ENCODE data around the gene GAK.
A peak's percentile ranks its signal among the peaks of the same experiment; 100 is the strongest.

GAK gene

DNA sequence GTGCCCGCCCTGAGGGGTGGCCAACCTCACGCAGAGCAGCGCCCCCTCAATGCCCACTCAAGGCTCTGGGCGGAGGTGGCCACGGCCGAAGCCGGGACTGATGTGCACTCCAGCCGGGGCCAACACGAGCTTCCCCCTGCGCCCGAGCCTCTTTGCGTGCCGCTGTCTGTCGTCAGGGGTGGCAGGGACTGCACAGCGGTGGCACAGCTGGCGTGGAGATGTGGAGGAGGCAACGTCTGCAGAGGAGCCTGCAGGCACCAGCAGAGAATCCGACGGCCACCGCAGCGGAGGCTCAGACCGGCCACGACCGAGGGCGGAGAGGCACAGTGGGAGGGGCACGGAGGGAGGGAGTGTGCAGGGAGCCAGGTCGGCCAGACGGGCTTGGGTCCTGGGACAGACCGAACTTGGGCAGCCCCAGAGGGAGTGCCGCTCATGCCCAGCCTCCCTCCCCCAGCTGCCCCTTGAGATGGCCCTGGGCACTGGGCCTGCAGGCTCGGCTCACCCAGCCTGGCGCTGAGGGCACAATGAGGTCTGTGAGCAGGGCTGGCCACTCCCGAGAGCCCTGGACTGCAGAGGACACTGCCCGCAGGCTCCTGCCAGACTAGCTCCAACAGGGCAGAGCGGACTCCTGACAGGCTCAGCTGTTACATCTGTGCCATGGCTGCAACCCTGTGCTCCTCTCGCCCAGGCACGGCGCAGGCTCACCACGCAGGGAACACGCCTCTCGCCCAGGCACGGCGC, 59.7 kb downstream of the GAK start:
- no peak overlapping the region for H3K9ac ChIP-seq (ENCODE audit: low read length in 5 of 5)
- peaks cover 0 to 14% (median 11%) of the 10 kb centered on the region in 5 donors for H3K4me1 ChIP-seq (ENCODE audit: control insufficient read depth in 5 of 5, insufficient read depth in 5 of 5, low read length in 5 of 5)
- H3K27me3 ChIP-seq (ENCODE audit: control insufficient read depth in 5 of 5, insufficient read depth in 4 of 5, low read length in 5 of 5), result no peaks in the 10 kb centered on the region
- peak overlapping the region in 1 of 5 donors; percentile 11 for H3K4me3 ChIP-seq (ENCODE audit: low read depth in 1 of 5, low read length in 5 of 5)
- no peaks in the 10 kb centered on the region for H3K9me3 ChIP-seq (ENCODE audit: control insufficient read depth in 5 of 5, low read length in 5 of 5)
- peaks cover 0 to 97% (median 79%) of the 10 kb centered on the region in 5 donors for H3K36me3 ChIP-seq (ENCODE audit: control insufficient read depth in 5 of 5, insufficient read depth in 5 of 5, low read length in 5 of 5)
- no peak overlapping the region for H3K27ac ChIP-seq (ENCODE audit: low read depth, low read length)

DNA sequence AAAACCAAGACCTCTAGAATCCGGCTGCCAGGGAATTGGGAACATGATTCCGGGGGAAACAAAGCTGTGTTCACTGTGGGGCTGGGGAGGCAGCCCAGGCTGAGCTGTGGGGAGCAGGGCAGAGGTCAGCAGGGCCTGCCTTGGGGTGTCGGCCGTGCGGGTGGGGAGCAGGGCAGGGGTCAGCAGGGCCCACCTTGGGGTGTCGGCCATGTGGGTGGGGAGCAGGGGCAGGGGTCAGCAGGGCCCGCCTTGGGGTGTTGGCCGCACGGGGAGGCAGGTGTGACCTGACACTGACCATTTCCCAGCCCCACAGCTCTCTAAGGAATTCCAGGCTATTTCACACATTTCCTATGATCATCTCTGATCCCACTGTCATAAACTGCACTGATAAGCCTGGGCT, 60.6 kb downstream of the GAK start:
- Histone ChIP-seq H3K36me3 (ENCODE audit: control insufficient read depth in 5 of 5, insufficient read depth in 5 of 5, low read length in 5 of 5) (peaks cover 0 to 97% (median 80%) of the 10 kb centered on the region in 5 donors), H3K27me3 (ENCODE audit: control insufficient read depth in 5 of 5, insufficient read depth in 4 of 5, low read length in 5 of 5) (no peaks in the 10 kb centered on the region), H3K27ac (ENCODE audit: low read depth, low read length) (no peak overlapping the region), H3K9ac (ENCODE audit: low read length in 5 of 5) (no peak overlapping the region), H3K9me3 (ENCODE audit: control insufficient read depth in 5 of 5, low read length in 5 of 5) (no peaks in the 10 kb centered on the region), H3K4me1 (ENCODE audit: control insufficient read depth in 5 of 5, insufficient read depth in 5 of 5, low read length in 5 of 5) (peaks cover 0 to 14% (median 11%) of the 10 kb centered on the region in 5 donors), H3K4me3 (ENCODE audit: low read depth in 1 of 5, low read length in 5 of 5) (no peak overlapping the region)

DNA sequence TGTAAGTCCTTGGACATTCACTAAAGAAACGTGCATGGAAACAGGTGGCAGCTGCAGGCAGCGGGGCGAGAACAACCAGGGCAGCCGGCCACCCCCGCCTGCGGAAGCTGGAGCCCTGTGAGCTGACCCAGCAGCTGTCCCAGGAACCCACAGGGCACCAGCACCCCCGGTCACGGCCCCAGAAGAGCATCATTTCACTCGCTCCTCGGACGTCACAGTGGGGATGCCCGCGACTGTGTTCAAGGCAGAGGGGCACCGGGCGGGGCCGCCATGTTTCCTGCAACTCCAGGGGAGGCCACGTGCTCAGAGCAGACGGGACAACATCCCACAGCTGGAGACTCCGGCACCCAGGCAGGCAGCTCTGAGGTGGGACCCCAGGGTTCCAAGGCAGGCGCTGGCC, 61.2 kb downstream of the GAK start:
- H3K27ac ChIP-seq (ENCODE audit: low read depth, low read length), result no peak overlapping the region
- H3K36me3 ChIP-seq (ENCODE audit: control insufficient read depth in 5 of 5, insufficient read depth in 5 of 5, low read length in 5 of 5), result peaks cover 0 to 97% (median 80%) of the 10 kb centered on the region in 5 donors

DNA sequence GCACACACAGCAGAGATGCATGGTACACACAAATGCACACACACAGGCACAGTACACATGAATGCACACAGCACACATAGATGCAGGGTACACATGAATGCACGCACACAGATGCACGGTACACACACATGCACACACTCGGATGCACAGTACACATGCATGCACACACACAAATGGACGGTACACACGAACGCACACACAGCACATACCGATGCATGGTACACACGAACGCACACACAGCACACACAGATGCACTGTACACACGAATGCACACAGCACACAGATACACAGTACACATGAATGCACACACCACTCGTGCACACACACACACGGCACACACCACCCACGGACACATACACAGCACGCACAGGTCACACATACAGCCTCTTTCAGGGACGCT, 62.3 kb downstream of the GAK start:
- Histone ChIP-seq H3K9me3 (ENCODE audit: control insufficient read depth in 5 of 5, low read length in 5 of 5) (no peaks in the 10 kb centered on the region), H3K4me1 (ENCODE audit: control insufficient read depth in 5 of 5, insufficient read depth in 5 of 5, low read length in 5 of 5) (peaks cover 0 to 14% (median 11%) of the 10 kb centered on the region in 5 donors), H3K4me3 (ENCODE audit: low read depth in 1 of 5, low read length in 5 of 5) (no peak overlapping the region), H3K36me3 (ENCODE audit: control insufficient read depth in 5 of 5, insufficient read depth in 5 of 5, low read length in 5 of 5) (peaks cover 0 to 97% (median 84%) of the 10 kb centered on the region in 5 donors), H3K9ac (ENCODE audit: low read length in 5 of 5) (no peak overlapping the region), H3K27me3 (ENCODE audit: control insufficient read depth in 5 of 5, insufficient read depth in 4 of 5, low read length in 5 of 5) (no peaks in the 10 kb centered on the region), H3K27ac (ENCODE audit: low read depth, low read length) (no peak overlapping the region)

More for the DNA sequence above, 61.2 kb downstream of the GAK start:
- Histone ChIP-seq H3K27me3 (ENCODE audit: control insufficient read depth in 5 of 5, insufficient read depth in 4 of 5, low read length in 5 of 5) (no peaks in the 10 kb centered on the region), H3K4me3 (ENCODE audit: low read depth in 1 of 5, low read length in 5 of 5) (no peak overlapping the region), H3K9me3 (ENCODE audit: control insufficient read depth in 5 of 5, low read length in 5 of 5) (no peaks in the 10 kb centered on the region), H3K9ac (ENCODE audit: low read length in 5 of 5) (no peak overlapping the region), H3K4me1 (ENCODE audit: control insufficient read depth in 5 of 5, insufficient read depth in 5 of 5, low read length in 5 of 5) (peaks cover 0 to 14% (median 11%) of the 10 kb centered on the region in 5 donors)

DNA sequence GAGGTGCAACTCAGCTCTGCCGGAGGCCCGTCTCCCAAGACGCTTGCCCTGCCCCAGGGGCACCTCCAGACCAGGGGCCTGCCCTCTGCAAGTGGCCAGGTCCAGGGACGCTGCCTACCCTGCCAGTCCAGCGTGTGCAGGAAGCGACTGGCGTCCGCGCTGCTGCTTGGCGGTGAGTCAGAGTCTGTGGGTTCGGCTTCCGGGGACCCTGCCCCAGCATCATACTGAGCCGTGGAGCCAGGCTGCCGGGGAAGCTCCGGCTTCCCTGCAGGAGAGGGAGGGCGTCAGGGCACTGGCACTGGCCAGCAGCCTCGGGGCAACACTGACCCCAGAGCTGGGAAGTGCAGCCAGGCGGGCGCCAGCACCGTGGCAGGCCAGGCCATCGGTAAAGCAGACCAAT, 63.7 kb downstream of the GAK start:
- H3K9me3 ChIP-seq (ENCODE audit: control insufficient read depth in 5 of 5, low read length in 5 of 5), result no peaks in the 10 kb centered on the region
- no peaks in the 10 kb centered on the region for H3K27me3 ChIP-seq (ENCODE audit: control insufficient read depth in 5 of 5, insufficient read depth in 4 of 5, low read length in 5 of 5)
- H3K27ac ChIP-seq (ENCODE audit: low read depth, low read length), result no peak overlapping the region
- H3K4me1 ChIP-seq (ENCODE audit: control insufficient read depth in 5 of 5, insufficient read depth in 5 of 5, low read length in 5 of 5), result peaks cover 0 to 13% (median 7%) of the 10 kb centered on the region in 5 donors
- H3K36me3 ChIP-seq (ENCODE audit: control insufficient read depth in 5 of 5, insufficient read depth in 5 of 5, low read length in 5 of 5), result peaks cover 0 to 97% (median 86%) of the 10 kb centered on the region in 5 donors
- no peak overlapping the region for H3K9ac ChIP-seq (ENCODE audit: low read length in 5 of 5)
- H3K4me3 ChIP-seq (ENCODE audit: low read depth in 1 of 5, low read length in 5 of 5), result no peak overlapping the region

DNA sequence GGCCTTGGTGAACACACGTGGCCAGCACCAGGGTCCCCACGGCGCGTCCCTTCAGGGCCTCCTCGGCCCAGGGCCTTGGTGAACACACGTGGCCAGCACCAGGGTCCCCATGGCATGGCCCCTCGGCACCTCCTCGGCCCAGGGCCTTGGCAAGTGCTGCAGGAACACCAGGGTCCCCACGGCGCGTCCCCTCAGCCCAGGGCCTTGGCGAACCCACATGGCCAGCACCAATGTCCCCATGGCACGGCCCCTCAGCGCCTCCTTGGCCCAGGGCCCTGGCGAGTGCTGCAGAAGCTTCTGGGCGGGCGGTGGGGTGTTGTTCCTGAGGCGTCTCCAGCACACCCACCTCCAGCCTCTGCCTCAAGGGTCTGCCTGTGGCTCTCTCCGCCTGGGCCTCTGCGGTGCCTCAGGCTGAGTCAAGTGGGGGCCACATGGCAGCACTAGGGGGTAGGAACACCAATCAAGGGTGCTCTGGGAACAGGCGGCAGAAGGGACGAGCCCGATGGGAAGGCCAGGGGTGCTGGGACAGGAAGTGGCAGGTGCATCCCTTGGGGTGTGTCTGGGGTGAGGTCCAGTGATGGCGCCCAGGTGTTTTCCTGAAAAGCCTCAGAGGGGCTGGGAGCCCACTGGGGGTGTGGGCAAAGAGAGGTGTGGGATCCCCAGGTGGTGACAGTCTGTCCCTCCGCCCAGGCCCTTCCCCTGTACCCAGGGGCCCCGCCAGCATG, 64.4 kb downstream of the GAK start:
- Histone ChIP-seq H3K4me3 (ENCODE audit: low read depth in 1 of 5, low read length in 5 of 5) (no peak overlapping the region), H3K27ac (ENCODE audit: low read depth, low read length) (no peak overlapping the region), H3K4me1 (ENCODE audit: control insufficient read depth in 5 of 5, insufficient read depth in 5 of 5, low read length in 5 of 5) (peaks cover 0 to 9% (median under 1%) of the 10 kb centered on the region in 5 donors), H3K9me3 (ENCODE audit: control insufficient read depth in 5 of 5, low read length in 5 of 5) (no peaks in the 10 kb centered on the region), H3K27me3 (ENCODE audit: control insufficient read depth in 5 of 5, insufficient read depth in 4 of 5, low read length in 5 of 5) (no peaks in the 10 kb centered on the region), H3K36me3 (ENCODE audit: control insufficient read depth in 5 of 5, insufficient read depth in 5 of 5, low read length in 5 of 5) (peaks cover 6 to 99% (median 86%) of the 10 kb centered on the region in 5 donors), H3K9ac (ENCODE audit: low read length in 5 of 5) (no peak overlapping the region)

DNA sequence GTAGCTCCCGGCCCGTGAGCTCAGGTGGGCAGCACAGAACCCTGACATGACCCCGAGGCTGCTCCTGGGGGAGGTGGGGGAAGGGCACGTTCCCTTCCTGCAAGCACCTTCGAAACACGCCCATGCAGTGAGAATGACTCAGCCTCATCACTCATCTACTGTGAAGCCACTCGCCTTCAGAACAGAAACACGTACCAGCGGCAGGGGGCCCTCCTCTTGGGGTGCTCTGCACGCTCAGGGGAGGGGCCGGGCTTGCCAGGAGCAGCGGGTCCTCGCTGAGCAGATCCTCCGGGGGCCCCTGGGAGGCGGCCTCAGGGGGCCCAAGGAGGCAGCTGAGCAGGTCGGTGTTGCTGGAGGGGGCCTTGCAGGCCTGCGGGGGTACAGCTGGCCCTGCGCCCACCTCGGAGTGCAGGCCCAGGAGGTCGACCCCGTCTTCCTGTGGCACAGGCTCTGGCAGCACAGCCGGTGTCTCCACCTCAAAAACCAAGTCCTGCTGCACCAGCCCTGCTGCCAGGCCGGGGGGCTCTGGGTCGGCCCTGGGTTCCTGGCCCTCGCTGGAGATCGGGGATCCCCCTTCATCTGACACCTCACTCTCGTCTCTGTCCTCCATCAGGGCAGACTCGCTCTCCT, 65.2 kb downstream of the GAK start:
- H3K27ac ChIP-seq (ENCODE audit: low read depth, low read length), result no peak overlapping the region
- H3K36me3 ChIP-seq (ENCODE audit: control insufficient read depth in 5 of 5, insufficient read depth in 5 of 5, low read length in 5 of 5), result peaks cover 6 to 97% (median 86%) of the 10 kb centered on the region in 5 donors
- no peaks in the 10 kb centered on the region for H3K27me3 ChIP-seq (ENCODE audit: control insufficient read depth in 5 of 5, insufficient read depth in 4 of 5, low read length in 5 of 5)
- H3K9ac ChIP-seq (ENCODE audit: low read length in 5 of 5), result no peak overlapping the region
- peaks cover 0 to under 1% (median 0%) of the 10 kb centered on the region in 5 donors for H3K4me1 ChIP-seq (ENCODE audit: control insufficient read depth in 5 of 5, insufficient read depth in 5 of 5, low read length in 5 of 5)
- H3K4me3 ChIP-seq (ENCODE audit: low read depth in 1 of 5, low read length in 5 of 5), result no peak overlapping the region
- no peaks in the 10 kb centered on the region for H3K9me3 ChIP-seq (ENCODE audit: control insufficient read depth in 5 of 5, low read length in 5 of 5)

DNA sequence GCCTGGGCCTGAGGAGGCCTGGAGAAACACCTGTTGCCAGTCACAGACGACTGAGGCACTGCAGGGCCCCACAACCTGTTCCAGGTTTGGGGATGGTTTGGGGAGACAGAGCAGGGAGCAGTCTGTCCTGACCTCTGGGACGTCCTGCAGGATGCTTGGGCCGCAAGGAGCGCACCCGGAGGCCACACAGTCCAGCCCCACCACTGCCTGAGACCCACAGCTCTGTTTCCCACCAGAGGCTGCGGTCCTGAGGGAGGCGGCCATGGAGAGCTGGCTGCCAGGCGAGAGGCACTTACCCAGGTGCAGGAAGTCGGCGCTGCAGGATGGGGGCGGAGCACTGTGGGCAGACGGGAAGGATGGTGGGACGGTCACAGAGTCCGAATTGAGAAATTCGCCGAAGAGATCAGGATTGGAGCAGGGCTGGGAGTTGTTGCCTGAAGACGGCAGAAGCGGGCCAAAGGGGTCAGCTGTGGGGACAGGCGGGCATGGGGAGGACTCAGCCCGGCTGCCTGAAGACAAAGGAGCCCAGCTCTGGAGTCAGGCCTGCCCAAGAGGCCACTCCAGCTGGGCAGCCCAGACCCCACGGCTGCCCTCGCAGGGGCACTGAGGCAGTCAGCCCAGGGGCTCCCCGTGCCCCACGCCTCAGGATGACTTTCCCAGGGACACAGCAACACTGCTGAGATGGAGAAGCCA, 65.9 kb downstream of the GAK start:
- Histone ChIP-seq H3K4me3 (ENCODE audit: low read depth in 1 of 5, low read length in 5 of 5) (no peak overlapping the region), H3K36me3 (ENCODE audit: control insufficient read depth in 5 of 5, insufficient read depth in 5 of 5, low read length in 5 of 5) (peaks cover 6 to 97% (median 89%) of the 10 kb centered on the region in 5 donors), H3K4me1 (ENCODE audit: control insufficient read depth in 5 of 5, insufficient read depth in 5 of 5, low read length in 5 of 5) (no peaks in the 10 kb centered on the region), H3K9ac (ENCODE audit: low read length in 5 of 5) (no peak overlapping the region), H3K9me3 (ENCODE audit: control insufficient read depth in 5 of 5, low read length in 5 of 5) (no peaks in the 10 kb centered on the region), H3K27ac (ENCODE audit: low read depth, low read length) (no peak overlapping the region), H3K27me3 (ENCODE audit: control insufficient read depth in 5 of 5, insufficient read depth in 4 of 5, low read length in 5 of 5) (no peaks in the 10 kb centered on the region)

DNA sequence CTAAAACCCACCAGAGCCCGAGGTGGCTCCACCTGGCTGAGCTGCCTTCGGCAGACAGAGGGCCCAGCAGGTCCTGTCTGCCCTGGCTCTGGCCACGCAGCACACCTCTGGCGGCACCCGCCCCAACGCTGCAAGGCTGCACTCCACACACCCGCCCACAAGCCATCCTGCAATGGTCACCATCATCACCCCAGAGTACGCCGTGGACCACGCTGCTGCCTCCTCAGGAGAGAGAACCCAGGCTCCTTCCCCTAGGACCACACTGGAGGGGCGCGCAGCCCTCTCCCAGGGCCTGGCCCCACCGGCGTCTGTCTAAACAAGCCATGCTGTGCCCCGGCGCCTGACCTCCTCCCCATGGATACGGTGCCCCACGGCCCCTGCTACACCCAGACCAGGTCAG, 66.5 kb downstream of the GAK start:
- Histone ChIP-seq H3K27ac (ENCODE audit: low read depth, low read length) (no peak overlapping the region), H3K27me3 (ENCODE audit: control insufficient read depth in 5 of 5, insufficient read depth in 4 of 5, low read length in 5 of 5) (no peaks in the 10 kb centered on the region), H3K4me1 (ENCODE audit: control insufficient read depth in 5 of 5, insufficient read depth in 5 of 5, low read length in 5 of 5) (no peaks in the 10 kb centered on the region), H3K4me3 (ENCODE audit: low read depth in 1 of 5, low read length in 5 of 5) (no peak overlapping the region), H3K9ac (ENCODE audit: low read length in 5 of 5) (no peak overlapping the region), H3K9me3 (ENCODE audit: control insufficient read depth in 5 of 5, low read length in 5 of 5) (no peaks in the 10 kb centered on the region), H3K36me3 (ENCODE audit: control insufficient read depth in 5 of 5, insufficient read depth in 5 of 5, low read length in 5 of 5) (peaks cover 6 to 97% (median 92%) of the 10 kb centered on the region in 5 donors)

Measured in subcutaneous abdominal adipose tissue (tissue), 5 donors.